GM12865 (cell line): ENCODE measurements around the gene PAAF1.

Experiments used
- DNase-seq: peaks from one replicate; pipeline ENCODE4 v3.0.0; 2010; ENCODE audit warnings: low read depth
- H3K4me3 ChIP-seq: 2 replicates; pipeline ENCODE4 v1.5.1; 2011; ENCODE audit warnings: mild to moderate bottlenecking, low read depth, low read length, control low read depth
- CTCF ChIP-seq: IDR thresholded peaks from 2 replicates; pipeline ENCODE4 v1.5.1; 2011; ENCODE audit warnings: low read length, control low read depth, low read depth, inconsistent platforms; ENCODE audit not compliant: insufficient read depth; ENCODE audit errors: missing control alignments

The PAAF1 gene

GRCh38 chr11:73876424-73877310 is at the start of gene PAAF1, which contains the start of gene COA4:
Gene PAAF1 (plus strand): TSS chr11:73876999. CDS start chr11:73877022, 23 bp downstream.
Gene COA4 (minus strand): TSS chr11:73876846. CDS start chr11:73873378, 3,468 bp downstream.
- no peak for TF ChIP-seq CTCF
- H3K4me3 ChIP-seq = peak within 1 kb of the TSS; percentile 89
- DNase-seq = peak; percentile 98

DNA sequence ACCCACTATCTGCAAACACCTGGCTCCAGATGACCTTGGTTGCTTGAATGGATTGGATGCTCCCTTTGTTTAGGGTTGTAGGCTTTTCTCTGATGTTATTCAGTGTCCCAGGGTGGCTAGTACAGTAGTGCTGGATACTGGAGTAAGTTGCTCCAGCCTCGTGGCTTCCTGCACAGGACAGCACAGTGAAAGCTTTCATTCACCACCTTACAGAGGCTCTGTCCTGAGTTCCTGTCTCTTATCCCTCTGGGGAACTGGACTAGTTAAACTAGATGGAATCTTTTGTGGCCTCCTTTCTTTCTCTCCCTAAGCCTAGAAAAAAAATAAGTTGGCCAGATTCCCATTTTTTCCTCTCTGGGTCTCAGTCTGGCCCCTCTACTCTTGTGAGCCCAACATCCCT is 46.5 kb upstream of the PAAF1 start:
- no peak overlapping the region for H3K4me3 ChIP-seq
- no peak for DNase-seq
- TF ChIP-seq CTCF = no peak

DNA sequence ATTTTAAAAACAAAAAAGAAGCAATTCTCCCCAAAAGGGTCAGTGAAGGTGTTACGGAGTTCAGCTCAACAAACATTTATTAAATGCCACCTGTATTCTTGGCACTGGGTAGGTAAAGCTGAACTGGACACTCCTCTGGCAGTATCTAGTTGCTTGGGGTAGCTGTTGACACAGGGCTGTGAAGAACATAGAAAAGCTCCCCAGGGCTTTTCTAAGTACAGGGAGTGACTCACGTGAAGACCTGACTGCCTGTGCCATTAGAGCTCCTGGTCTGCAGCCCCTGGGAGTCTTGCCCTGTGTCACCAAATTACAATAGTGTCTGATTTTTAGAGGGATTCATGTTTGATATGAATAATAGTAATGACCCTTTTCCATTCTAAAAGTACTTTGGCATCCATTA is 43.7 kb upstream of the PAAF1 start:
- DNase-seq = no peak
- TF ChIP-seq CTCF = no peak
- H3K4me3 ChIP-seq = no peak overlapping the region

- TF ChIP-seq CTCF = no peak
- DNase-seq = no peak
- H3K4me3 ChIP-seq = no peak overlapping the region
Observed at GRCh38 chr11:73838443-73839122, 38.2 kb upstream of the PAAF1 start.

GRCh38 chr11:73839123-73839457 is 37.7 kb upstream of the PAAF1 start:
- DNase-seq = no peak
- H3K4me3 ChIP-seq = no peak overlapping the region
- TF ChIP-seq CTCF = no peak

DNA sequence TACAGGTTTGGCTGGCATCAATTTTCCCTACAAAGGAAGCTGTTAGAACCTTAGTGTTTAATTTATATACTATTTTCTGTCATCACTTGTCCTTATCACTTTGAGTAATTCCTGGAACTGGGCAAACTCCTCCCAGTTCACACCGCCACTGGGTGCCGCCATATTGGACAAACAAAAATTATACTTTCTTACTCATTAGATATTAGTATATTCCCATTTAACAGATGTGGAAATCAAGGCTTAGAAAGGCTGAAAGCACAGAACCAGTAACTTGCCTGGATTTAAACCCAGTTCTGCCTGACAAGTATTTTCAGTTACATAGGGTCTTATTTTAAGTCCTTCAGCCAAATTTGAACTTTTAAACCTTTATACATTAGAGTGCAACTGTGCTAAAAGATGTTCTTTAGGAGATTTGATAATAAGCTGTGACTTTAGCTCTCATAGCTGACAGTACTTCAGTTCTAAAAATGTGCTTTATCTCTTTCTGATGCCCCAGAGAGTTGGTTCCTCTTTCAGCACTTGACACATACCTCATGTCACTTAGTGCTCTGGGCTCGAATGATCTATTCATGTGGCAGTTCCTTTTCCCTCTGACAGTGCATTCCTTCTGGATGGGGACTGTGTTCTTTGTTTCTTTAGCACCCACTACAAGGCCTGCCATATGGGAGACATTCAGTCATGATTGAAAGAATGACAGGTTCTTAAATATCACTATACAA is 25.6 kb upstream of the PAAF1 start:
- no peak overlapping the region for H3K4me3 ChIP-seq
- TF ChIP-seq CTCF = no peak
- DNase-seq = no peak
